ENCODE data around the gene SORCS3.

DNA sequence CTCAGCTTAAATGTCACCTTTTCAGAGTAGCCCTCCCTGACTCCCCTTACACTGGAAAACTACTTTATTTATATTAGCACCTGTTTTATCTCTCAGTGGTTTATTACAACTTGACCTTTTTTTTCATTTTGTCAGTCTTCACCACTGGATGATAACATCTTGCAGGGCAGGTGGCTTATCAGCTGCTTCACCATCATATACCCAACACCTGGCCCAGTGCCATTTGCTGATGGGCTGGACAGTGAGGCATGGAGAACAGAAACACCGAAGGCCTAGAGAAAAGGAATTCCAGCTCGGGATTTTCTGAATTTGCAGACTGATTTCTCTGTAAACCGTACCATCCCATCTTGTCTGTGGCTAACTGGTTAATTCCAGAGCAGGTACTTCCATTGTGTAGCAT lies 48.5 kb downstream of the SORCS3 start:
- no peak for TF ChIP-seq EZH2 (IDR thresholded peaks at IDR 0.05; ENCODE audit: low read depth)
- TF ChIP-seq, protein P1, sequence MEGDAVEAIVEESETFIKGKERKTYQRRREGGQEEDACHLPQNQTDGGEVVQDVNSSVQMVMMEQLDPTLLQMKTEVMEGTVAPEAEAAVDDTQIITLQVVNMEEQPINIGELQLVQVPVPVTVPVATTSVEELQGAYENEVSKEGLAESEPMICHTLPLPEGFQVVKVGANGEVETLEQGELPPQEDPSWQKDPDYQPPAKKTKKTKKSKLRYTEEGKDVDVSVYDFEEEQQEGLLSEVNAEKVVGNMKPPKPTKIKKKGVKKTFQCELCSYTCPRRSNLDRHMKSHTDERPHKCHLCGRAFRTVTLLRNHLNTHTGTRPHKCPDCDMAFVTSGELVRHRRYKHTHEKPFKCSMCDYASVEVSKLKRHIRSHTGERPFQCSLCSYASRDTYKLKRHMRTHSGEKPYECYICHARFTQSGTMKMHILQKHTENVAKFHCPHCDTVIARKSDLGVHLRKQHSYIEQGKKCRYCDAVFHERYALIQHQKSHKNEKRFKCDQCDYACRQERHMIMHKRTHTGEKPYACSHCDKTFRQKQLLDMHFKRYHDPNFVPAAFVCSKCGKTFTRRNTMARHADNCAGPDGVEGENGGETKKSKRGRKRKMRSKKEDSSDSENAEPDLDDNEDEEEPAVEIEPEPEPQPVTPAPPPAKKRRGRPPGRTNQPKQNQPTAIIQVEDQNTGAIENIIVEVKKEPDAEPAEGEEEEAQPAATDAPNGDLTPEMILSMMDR (conservative IDR thresholded peaks at IDR 0.05), result no peak
